ENCODE data around the gene LPIN2.

- TF ChIP-seq POLR2A (IDR thresholded peaks at IDR 0.05; ENCODE audit: low read depth, low read length) (no peak), TAF1 (IDR thresholded peaks at IDR 0.05; ENCODE audit: borderline replicate concordance, low read depth, low read length) (no peak), POLR2AphosphoS5 (IDR thresholded peaks at IDR 0.05; ENCODE audit: low read depth, low read length) (no peak)
These were observed 3.8 kb upstream of the LPIN2 start for GRCh38 chr18:3016585-3017297.
